HepG2 (cell line): ENCODE data around the gene STRADA. TPM values are rescaled to one million over a fixed set of nuclear protein-coding genes. Genes with fewer than 3 reads are reported as not detected.
A peak's percentile ranks its signal among the peaks of the same experiment; 100 is the strongest.

Experiments used
- HNF4G ChIP-seq, 2 experiments: sonication (generic) in 1 of 2; formaldehyde crosslinking in 1 of 2; IDR thresholded peaks; 2 replicates each; pipeline versions ENCODE4 v1.4.0 to v1.6.1; 2011 to 2020; ENCODE audit warnings: borderline replicate concordance in 2 of 2, low read depth in 2 of 2, mild to moderate bottlenecking in 2 of 2, low read length in 1 of 2, missing genetic modification reagents in 1 of 2, moderate library complexity in 1 of 2
- KLF6 ChIP-seq: IDR thresholded peaks from 2 replicates; pipeline ENCODE4 v1.8.0; 2016; ENCODE audit warnings: missing biosample characterization, missing genetic modification reagents
- STAT5B ChIP-seq: sonication (generic); formaldehyde crosslinking; IDR thresholded peaks from 2 replicates; pipeline ENCODE4 v1.4.0; 2020; ENCODE audit warnings: missing genetic modification reagents
- ZNF138 ChIP-seq: sonication (generic); formaldehyde crosslinking; IDR thresholded peaks from 2 replicates; pipeline ENCODE4 v1.5.0; 2020; ENCODE audit warnings: mild to moderate bottlenecking, low read depth, missing genetic modification reagents
- ZNF253 ChIP-seq: sonication (generic); formaldehyde crosslinking; IDR thresholded peaks from 2 replicates; pipeline ENCODE4 v1.8.0; 2022; ENCODE audit warnings: mild to moderate bottlenecking, missing genetic modification reagents, borderline replicate concordance
- ZNF441 ChIP-seq: sonication (generic); formaldehyde crosslinking; IDR thresholded peaks from 2 replicates; pipeline ENCODE4 v1.7.0; 2021; ENCODE audit warnings: missing genetic modification reagents, borderline replicate concordance
- ZNF451 ChIP-seq: sonication (generic); formaldehyde crosslinking; IDR thresholded peaks from 2 replicates; pipeline ENCODE4 v1.5.0; 2020; ENCODE audit warnings: mild to moderate bottlenecking, missing genetic modification reagents
- ZNF501 ChIP-seq: sonication (generic); formaldehyde crosslinking; IDR thresholded peaks from 2 replicates; pipeline ENCODE4 v1.5.1; 2020; ENCODE audit warnings: mild to moderate bottlenecking, moderate library complexity, missing genetic modification reagents
- ZNF615 ChIP-seq: sonication (generic); formaldehyde crosslinking; IDR thresholded peaks from 2 replicates; pipeline ENCODE4 v1.5.0; 2020; ENCODE audit warnings: mild to moderate bottlenecking, missing genetic modification reagents, borderline replicate concordance
- ZSCAN20 ChIP-seq: sonication (generic); formaldehyde crosslinking; IDR thresholded peaks from 2 replicates; pipeline ENCODE4 v1.4.0; 2020; ENCODE audit warnings: missing genetic modification reagents, mild to moderate bottlenecking, borderline replicate concordance
- polyA plus RNA-seq, 8 experiments: library from polyadenylated mRNA; depleted of rRNA in 3 of 8; stranded (reverse) in 7 of 8; unstranded in 1 of 8; fragments of >200 nt; fragmentation: Illumina TruSeq in 4 of 8; extraction: Trizol in 4 of 8; gene quantifications; 2 replicates each; pipeline versions ENCODE4 v1.2.1 to v1.2.3, GENCODE V29; 2011 to 2016; ENCODE audit warnings: low read depth in 4 of 8, missing spikeins in 1 of 8, mixed read lengths in 1 of 8; ENCODE audit not compliant: insufficient read depth in 1 of 8
- total RNA-seq, 5 experiments: library from RNA; depleted of rRNA; stranded (reverse); fragments of >200 nt; fragmentation: Illumina TruSeq; extraction: Trizol; gene quantifications; 2 replicates each; pipeline ENCODE4 v1.2.3, GENCODE V29; 2016; ENCODE audit warnings: low read depth in 1 of 5
- TF ChIP-seq, protein P1 (sequence below): sonication (generic); formaldehyde crosslinking; IDR thresholded peaks from 2 replicates; pipeline ENCODE4 v1.8.1; 2022; ENCODE audit warnings: low read depth, mild to moderate bottlenecking, missing genetic modification reagents
- TF ChIP-seq, protein P2 (sequence below): sonication (generic); formaldehyde crosslinking; IDR thresholded peaks from 2 replicates; pipeline ENCODE4 v1.4.0; 2020; ENCODE audit warnings: mild to moderate bottlenecking, missing genetic modification reagents
- TF ChIP-seq, protein P3 (sequence below): sonication (generic); formaldehyde crosslinking; IDR thresholded peaks from 2 replicates; pipeline ENCODE4 v1.5.1; 2020; ENCODE audit warnings: mild to moderate bottlenecking, missing genetic modification reagents, moderate library complexity
- TF ChIP-seq, protein P4 (sequence below): sonication (generic); formaldehyde crosslinking; IDR thresholded peaks from 2 replicates; pipeline ENCODE4 v1.4.0; 2020; ENCODE audit warnings: missing genetic modification reagents, borderline replicate concordance

STRADA gene
- total and polyA plus RNA-seq, 2 of the 13 experiments (the other 11 are each of a cell fraction or from before 2014, with no cell fraction given): 17.6 to 17.9 TPM

DNA sequence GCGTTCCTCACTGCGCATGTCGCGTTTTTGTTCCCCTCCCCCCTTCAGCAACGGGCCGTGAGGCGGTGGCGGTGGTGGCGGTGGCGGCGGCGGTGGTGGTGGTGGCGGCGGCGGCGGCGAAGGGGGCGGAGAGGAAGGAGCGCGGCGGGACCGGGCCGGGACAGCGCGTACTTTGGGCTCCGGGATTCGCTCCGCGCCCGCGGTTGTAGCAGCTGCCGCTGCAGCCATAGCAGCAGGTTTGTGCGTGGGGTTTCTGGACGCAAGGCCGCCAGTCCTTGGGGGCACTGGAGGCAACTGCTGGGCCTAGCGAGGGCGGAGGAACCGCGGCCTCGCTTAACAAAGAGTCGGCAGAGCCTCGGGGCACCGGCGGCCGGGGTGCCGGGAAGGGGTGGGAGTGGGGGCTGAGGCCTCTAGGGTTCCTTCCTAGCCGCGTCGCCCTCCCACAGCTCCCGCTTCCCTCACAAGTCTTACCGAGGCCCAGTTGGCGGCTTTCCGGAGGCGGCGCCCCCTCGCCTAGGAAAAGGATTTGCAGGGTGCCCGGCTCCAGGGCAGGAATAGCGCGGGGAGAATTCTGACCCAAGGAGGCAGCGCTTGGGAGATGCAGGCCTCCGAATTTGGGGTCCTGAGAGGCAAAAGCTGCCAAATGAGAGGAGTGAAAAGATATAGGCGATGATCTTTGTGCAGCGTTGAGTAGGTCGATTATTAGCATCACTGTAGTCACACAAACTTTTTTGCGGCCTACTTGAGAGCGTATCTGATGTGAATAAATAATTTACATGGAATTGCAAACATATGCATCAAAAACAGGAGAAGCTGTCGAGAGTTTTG, 32.8 kb upstream of the STRADA start, which contains the start of gene DDX42 (continued):
- peak; percentile 22; the same call in 1 of the 2 replicates for TF ChIP-seq ZSCAN20 (CRISPR knock-in tag)
- TF ChIP-seq ZNF441 (CRISPR knock-in tag): no peak
- 0 out of 2 replicates have a peak, but pooled peaks have one; percentile 54 for TF ChIP-seq ZNF138 (CRISPR knock-in tag)
- 0 out of 2 replicates have a peak, but pooled peaks have one; percentile 38 for TF ChIP-seq ZNF451 (CRISPR knock-in tag)
- TF ChIP-seq ZNF615 (CRISPR knock-in tag): no peak
- TF ChIP-seq KLF6 (CRISPR knock-in tag): no peak
- TF ChIP-seq, protein P1, sequence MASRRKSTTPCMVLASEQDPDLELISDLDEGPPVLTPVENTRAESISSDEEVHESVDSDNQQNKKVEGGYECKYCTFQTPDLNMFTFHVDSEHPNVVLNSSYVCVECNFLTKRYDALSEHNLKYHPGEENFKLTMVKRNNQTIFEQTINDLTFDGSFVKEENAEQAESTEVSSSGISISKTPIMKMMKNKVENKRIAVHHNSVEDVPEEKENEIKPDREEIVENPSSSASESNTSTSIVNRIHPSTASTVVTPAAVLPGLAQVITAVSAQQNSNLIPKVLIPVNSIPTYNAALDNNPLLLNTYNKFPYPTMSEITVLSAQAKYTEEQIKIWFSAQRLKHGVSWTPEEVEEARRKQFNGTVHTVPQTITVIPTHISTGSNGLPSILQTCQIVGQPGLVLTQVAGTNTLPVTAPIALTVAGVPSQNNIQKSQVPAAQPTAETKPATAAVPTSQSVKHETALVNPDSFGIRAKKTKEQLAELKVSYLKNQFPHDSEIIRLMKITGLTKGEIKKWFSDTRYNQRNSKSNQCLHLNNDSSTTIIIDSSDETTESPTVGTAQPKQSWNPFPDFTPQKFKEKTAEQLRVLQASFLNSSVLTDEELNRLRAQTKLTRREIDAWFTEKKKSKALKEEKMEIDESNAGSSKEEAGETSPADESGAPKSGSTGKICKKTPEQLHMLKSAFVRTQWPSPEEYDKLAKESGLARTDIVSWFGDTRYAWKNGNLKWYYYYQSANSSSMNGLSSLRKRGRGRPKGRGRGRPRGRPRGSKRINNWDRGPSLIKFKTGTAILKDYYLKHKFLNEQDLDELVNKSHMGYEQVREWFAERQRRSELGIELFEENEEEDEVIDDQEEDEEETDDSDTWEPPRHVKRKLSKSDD (CRISPR knock-in tag): no peak
- TF ChIP-seq ZNF501: no peak
- TF ChIP-seq, protein P2, sequence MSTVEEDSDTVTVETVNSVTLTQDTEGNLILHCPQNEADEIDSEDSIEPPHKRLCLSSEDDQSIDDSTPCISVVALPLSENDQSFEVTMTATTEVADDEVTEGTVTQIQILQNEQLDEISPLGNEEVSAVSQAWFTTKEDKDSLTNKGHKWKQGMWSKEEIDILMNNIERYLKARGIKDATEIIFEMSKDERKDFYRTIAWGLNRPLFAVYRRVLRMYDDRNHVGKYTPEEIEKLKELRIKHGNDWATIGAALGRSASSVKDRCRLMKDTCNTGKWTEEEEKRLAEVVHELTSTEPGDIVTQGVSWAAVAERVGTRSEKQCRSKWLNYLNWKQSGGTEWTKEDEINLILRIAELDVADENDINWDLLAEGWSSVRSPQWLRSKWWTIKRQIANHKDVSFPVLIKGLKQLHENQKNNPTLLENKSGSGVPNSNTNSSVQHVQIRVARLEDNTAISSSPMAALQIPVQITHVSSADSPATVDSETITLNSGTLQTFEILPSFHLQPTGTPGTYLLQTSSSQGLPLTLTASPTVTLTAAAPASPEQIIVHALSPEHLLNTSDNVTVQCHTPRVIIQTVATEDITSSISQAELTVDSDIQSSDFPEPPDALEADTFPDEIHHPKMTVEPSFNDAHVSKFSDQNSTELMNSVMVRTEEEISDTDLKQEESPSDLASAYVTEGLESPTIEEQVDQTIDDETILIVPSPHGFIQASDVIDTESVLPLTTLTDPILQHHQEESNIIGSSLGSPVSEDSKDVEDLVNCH (CRISPR knock-in tag): no peak
- no peak for TF ChIP-seq HNF4G (IDR thresholded peaks at IDR 0.05; ENCODE audit: borderline replicate concordance, low read depth, low read length)
- no peak for TF ChIP-seq HNF4G (CRISPR knock-in tag; IDR thresholded peaks at IDR 0.05; ENCODE audit: borderline replicate concordance, low read depth)
- TF ChIP-seq STAT5B: no peak
- TF ChIP-seq, protein P3, sequence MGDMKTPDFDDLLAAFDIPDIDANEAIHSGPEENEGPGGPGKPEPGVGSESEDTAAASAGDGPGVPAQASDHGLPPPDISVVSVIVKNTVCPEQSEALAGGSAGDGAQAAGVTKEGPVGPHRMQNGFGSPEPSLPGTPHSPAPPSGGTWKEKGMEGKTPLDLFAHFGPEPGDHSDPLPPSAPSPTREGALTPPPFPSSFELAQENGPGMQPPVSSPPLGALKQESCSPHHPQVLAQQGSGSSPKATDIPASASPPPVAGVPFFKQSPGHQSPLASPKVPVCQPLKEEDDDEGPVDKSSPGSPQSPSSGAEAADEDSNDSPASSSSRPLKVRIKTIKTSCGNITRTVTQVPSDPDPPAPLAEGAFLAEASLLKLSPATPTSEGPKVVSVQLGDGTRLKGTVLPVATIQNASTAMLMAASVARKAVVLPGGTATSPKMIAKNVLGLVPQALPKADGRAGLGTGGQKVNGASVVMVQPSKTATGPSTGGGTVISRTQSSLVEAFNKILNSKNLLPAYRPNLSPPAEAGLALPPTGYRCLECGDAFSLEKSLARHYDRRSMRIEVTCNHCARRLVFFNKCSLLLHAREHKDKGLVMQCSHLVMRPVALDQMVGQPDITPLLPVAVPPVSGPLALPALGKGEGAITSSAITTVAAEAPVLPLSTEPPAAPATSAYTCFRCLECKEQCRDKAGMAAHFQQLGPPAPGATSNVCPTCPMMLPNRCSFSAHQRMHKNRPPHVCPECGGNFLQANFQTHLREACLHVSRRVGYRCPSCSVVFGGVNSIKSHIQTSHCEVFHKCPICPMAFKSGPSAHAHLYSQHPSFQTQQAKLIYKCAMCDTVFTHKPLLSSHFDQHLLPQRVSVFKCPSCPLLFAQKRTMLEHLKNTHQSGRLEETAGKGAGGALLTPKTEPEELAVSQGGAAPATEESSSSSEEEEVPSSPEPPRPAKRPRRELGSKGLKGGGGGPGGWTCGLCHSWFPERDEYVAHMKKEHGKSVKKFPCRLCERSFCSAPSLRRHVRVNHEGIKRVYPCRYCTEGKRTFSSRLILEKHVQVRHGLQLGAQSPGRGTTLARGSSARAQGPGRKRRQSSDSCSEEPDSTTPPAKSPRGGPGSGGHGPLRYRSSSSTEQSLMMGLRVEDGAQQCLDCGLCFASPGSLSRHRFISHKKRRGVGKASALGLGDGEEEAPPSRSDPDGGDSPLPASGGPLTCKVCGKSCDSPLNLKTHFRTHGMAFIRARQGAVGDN (CRISPR knock-in tag): peak; percentile 11
- TF ChIP-seq, protein P4, sequence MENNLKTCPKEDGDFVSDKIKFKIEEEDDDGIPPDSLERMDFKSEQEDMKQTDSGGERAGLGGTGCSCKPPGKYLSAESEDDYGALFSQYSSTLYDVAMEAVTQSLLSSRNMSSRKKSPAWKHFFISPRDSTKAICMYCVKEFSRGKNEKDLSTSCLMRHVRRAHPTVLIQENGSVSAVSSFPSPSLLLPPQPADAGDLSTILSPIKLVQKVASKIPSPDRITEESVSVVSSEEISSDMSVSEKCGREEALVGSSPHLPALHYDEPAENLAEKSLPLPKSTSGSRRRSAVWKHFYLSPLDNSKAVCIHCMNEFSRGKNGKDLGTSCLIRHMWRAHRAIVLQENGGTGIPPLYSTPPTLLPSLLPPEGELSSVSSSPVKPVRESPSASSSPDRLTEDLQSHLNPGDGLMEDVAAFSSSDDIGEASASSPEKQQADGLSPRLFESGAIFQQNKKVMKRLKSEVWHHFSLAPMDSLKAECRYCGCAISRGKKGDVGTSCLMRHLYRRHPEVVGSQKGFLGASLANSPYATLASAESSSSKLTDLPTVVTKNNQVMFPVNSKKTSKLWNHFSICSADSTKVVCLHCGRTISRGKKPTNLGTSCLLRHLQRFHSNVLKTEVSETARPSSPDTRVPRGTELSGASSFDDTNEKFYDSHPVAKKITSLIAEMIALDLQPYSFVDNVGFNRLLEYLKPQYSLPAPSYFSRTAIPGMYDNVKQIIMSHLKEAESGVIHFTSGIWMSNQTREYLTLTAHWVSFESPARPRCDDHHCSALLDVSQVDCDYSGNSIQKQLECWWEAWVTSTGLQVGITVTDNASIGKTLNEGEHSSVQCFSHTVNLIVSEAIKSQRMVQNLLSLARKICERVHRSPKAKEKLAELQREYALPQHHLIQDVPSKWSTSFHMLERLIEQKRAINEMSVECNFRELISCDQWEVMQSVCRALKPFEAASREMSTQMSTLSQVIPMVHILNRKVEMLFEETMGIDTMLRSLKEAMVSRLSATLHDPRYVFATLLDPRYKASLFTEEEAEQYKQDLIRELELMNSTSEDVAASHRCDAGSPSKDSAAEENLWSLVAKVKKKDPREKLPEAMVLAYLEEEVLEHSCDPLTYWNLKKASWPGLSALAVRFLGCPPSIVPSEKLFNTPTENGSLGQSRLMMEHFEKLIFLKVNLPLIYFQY (CRISPR knock-in tag): no peak
- TF ChIP-seq ZNF253 (CRISPR knock-in tag): no peak
